ENCODE results near the gene IGF2BP3.
"Not testable (repeated sequence)": the region's sequence is repeated elsewhere in the genome, so short reads cannot be mapped to it uniquely, and the experiment has no call there.

Gene IGF2BP3

GRCh38 chr7:23434147-23434917 is 36.0 kb downstream of the IGF2BP3 start:
- DNase-seq: no peak
- in situ Hi-C loops (cut with MboI; ENCODE audit: low pct_unique_long_range_greater_than_20kb, low sequenced_read_pairs): no loop called here

GRCh38 chr7:23431702-23432199 is 38.5 kb downstream of the IGF2BP3 start:
- in situ Hi-C loops (cut with MboI; ENCODE audit: low pct_unique_long_range_greater_than_20kb, low sequenced_read_pairs): no loop called here
- peak; percentile 60 for DNase-seq

- no peak for DNase-seq
- in situ Hi-C loops (cut with MboI; ENCODE audit: low pct_unique_long_range_greater_than_20kb, low sequenced_read_pairs): no loop called here
These were observed 39.4 kb downstream of the IGF2BP3 start for GRCh38 chr7:23430893-23431259.

- in situ Hi-C loops (cut with MboI; ENCODE audit: low pct_unique_long_range_greater_than_20kb, low sequenced_read_pairs): no loop called here
These were observed 43.4 kb downstream of the IGF2BP3 start for GRCh38 chr7:23426876-23427275.

GRCh38 chr7:23422909-23423308 is 47.4 kb downstream of the IGF2BP3 start:
- DNase-seq: no peak
- in situ Hi-C loops (cut with MboI; ENCODE audit: low pct_unique_long_range_greater_than_20kb, low sequenced_read_pairs): no loop called here

More at GRCh38 chr7:23426876-23427275, 43.4 kb downstream of the IGF2BP3 start:
- DNase-seq: no peak

GRCh38 chr7:23422384-23422783 is 47.9 kb downstream of the IGF2BP3 start:
- no peak for DNase-seq
- in situ Hi-C loops (cut with MboI; ENCODE audit: low pct_unique_long_range_greater_than_20kb, low sequenced_read_pairs): no loop called here

- in situ Hi-C loops (cut with MboI; ENCODE audit: low pct_unique_long_range_greater_than_20kb, low sequenced_read_pairs): no loop called here
- no peak for DNase-seq
These were observed 50.4 kb downstream of the IGF2BP3 start for GRCh38 chr7:23419845-23420244.

- in situ Hi-C loops (cut with MboI; ENCODE audit: low pct_unique_long_range_greater_than_20kb, low sequenced_read_pairs): no loop called here
- DNase-seq: no peak
These were observed 51.1 kb downstream of the IGF2BP3 start for GRCh38 chr7:23419160-23419559.

- DNase-seq: no peak
- in situ Hi-C loops (cut with MboI; ENCODE audit: low pct_unique_long_range_greater_than_20kb, low sequenced_read_pairs): no loop called here
These were observed 52.2 kb downstream of the IGF2BP3 start for GRCh38 chr7:23418046-23418445.

GRCh38 chr7:23415198-23415597 is 55.1 kb downstream of the IGF2BP3 start:
- in situ Hi-C loops (cut with MboI; ENCODE audit: low pct_unique_long_range_greater_than_20kb, low sequenced_read_pairs): no loop called here
- no peak for DNase-seq

GRCh38 chr7:23410446-23411183 is 59.7 kb downstream of the IGF2BP3 start:
- DNase-seq: peak; percentile 56
- in situ Hi-C loops (cut with MboI; ENCODE audit: low pct_unique_long_range_greater_than_20kb, low sequenced_read_pairs): no loop called here

GRCh38 chr7:23406564-23406963 is 63.7 kb downstream of the IGF2BP3 start:
- in situ Hi-C loops (cut with MboI; ENCODE audit: low pct_unique_long_range_greater_than_20kb, low sequenced_read_pairs); DNase-seq: not testable (repeated sequence)

GRCh38 chr7:23405240-23405618 is 65.1 kb downstream of the IGF2BP3 start:
- no peak for DNase-seq
- in situ Hi-C loops (cut with MboI; ENCODE audit: low pct_unique_long_range_greater_than_20kb, low sequenced_read_pairs): no loop called here

GRCh38 chr7:23404546-23405239 is 65.6 kb downstream of the IGF2BP3 start:
- in situ Hi-C loops (cut with MboI; ENCODE audit: low pct_unique_long_range_greater_than_20kb, low sequenced_read_pairs): no loop called here
- DNase-seq: no peak

GRCh38 chr7:23403970-23404369 is 66.3 kb downstream of the IGF2BP3 start:
- no peak for DNase-seq
- in situ Hi-C loops (cut with MboI; ENCODE audit: low pct_unique_long_range_greater_than_20kb, low sequenced_read_pairs): no loop called here

GRCh38 chr7:23398090-23398489 is 72.2 kb downstream of the IGF2BP3 start:
- DNase-seq; in situ Hi-C loops (cut with MboI; ENCODE audit: low pct_unique_long_range_greater_than_20kb, low sequenced_read_pairs): not testable (repeated sequence)

- in situ Hi-C loops (cut with MboI; ENCODE audit: low pct_unique_long_range_greater_than_20kb, low sequenced_read_pairs): no loop called here
- DNase-seq: no peak
These were observed 73.0 kb downstream of the IGF2BP3 start for GRCh38 chr7:23397241-23397640.

- in situ Hi-C loops (cut with MboI; ENCODE audit: low pct_unique_long_range_greater_than_20kb, low sequenced_read_pairs): no loop called here
- no peak for DNase-seq
These were observed 73.9 kb downstream of the IGF2BP3 start for GRCh38 chr7:23396222-23397015.

GRCh38 chr7:23394488-23395171 is 75.7 kb downstream of the IGF2BP3 start:
- DNase-seq: no peak

More at GRCh38 chr7:23394488-23395171, 75.7 kb downstream of the IGF2BP3 start:
- in situ Hi-C loops (cut with MboI; ENCODE audit: low pct_unique_long_range_greater_than_20kb, low sequenced_read_pairs): no loop called here

Measured in KBM-7 (cell line).